SH-SY5Y (cell line): Measurements from ENCODE around the gene AOPEP.

Experiments
- GATA2 ChIP-seq: IDR thresholded peaks from 2 replicates; pipeline ENCODE4 v1.6.1; 2011; ENCODE audit warnings: mild to moderate bottlenecking, low read depth, low read length
- GATA3 ChIP-seq: IDR thresholded peaks from 2 replicates; pipeline ENCODE4 v1.6.1; 2011; ENCODE audit warnings: low read depth, mild to moderate bottlenecking, low read length, moderate library complexity

Gene AOPEP

GRCh38 chr9:94997727-94998126, 271.2 kb downstream of the AOPEP start:
- no peak for TF ChIP-seq GATA2
- no peak for TF ChIP-seq GATA3

- TF ChIP-seq GATA3 (no peak), GATA2 (no peak)
These were observed 273.3 kb downstream of the AOPEP start for GRCh38 chr9:94999832-95000231.

- TF ChIP-seq GATA2 (no peak), GATA3 (no peak)
These were observed 274.3 kb downstream of the AOPEP start for GRCh38 chr9:95000821-95001220.

DNA sequence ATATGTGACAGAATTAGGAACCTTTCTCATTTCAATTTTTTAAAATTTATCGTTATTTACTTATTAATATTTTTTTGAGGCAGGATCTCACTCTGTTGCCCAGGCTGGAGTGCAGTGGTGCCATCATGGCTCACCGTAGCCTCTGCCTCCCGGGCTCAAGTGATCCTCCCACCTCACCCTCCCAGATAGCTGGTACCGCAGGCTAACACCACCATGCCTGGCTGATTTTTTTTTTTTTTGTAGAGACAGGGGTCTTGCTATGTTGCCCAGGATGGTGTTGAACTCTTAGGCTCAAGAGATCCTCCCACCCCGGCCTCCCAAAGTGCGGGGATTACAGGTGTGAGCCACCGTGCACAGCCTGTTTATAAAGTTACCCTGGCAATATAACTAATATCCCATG, 275.2 kb downstream of the AOPEP start:
- no peak for TF ChIP-seq GATA3
- no peak for TF ChIP-seq GATA2

- no peak for TF ChIP-seq GATA3
- no peak for TF ChIP-seq GATA2
These were observed 277.4 kb downstream of the AOPEP start for GRCh38 chr9:95003689-95004410.

DNA sequence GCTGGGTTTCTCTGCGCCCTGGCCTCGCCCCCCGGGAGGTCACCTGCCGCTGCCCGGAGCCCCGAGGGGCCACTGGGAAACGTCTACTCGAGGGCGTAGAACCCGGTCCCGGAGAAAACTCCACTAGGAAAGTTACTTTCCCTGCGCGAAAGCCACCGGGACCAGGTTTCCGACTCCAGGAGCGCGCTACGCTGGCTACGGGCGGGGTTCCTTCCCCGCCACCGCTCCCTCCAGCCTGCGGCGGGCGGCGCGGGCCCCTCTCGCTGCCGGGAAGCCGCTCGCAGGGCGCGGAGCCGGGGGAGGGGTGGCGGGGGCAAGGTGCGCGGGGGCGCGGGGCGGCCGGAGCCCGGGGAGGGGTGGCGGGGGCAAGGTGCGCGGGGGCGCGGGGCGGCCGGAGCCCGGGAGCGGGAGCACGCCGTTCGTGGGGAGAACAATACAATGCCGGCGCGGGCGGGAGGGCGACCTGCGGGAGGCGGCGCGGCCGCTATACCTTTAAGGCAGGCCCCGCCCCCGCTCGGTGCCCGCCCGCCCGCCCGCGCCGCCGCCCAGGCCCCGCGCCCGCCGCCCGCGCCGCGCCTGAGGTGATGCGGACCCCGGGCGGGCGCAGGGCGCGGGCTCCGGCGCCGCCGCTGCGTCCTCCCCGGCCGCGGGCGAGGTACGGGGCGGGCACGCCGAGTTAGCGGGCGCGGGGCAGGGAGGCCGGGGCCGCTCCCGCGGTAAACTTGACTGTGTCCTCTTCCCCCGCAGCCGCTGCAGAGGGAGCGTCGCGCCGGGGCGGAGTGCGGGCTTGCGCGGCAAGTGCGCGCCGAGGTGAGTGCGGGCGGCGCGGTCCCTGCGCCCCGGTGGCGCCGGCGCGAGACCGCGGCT, 278.1 kb downstream of the AOPEP start:
- no peak for TF ChIP-seq GATA3
- no peak for TF ChIP-seq GATA2

DNA sequence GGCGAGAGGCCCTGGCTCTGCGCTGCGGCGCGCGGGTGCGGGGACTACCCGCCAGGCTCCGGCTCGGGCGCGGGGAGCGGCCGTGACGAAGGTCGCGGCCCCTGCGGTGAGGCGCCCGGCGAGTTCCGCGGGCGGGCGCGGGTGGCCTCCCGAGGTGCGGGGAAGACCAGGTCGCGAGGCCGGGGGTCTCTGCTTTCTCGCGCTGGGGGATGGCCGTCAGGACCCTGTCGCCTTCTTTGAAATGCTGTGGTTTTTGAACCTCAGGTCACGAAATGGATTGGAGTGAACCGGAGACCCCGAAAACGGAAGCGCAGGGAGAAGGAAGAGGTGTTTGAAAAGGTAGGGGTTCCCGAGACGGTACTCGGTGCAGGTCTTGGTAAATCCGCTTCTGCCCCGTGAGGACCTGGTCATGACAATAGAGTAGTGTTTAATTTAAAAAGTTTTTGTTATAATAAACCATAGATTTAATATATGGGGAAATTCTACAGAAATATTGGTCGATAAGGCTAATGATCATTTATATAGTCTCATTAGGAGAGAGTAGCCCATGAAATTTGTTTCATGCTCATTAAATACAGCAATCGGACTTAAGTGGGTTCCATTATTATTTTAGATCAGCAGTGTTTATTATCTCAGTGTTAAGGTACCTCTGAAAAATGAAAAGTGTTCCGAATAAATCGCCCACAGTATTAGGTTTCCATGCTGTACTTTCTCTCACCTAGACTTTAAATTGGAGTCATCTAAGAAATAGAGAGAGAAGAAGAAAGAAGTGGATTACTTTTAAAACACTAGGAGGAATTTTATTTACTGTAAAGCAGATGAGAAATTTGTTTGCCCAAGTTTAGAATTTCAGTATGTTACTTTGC, 279.0 kb downstream of the AOPEP start:
- TF ChIP-seq GATA3 (no peak), GATA2 (no peak)

DNA sequence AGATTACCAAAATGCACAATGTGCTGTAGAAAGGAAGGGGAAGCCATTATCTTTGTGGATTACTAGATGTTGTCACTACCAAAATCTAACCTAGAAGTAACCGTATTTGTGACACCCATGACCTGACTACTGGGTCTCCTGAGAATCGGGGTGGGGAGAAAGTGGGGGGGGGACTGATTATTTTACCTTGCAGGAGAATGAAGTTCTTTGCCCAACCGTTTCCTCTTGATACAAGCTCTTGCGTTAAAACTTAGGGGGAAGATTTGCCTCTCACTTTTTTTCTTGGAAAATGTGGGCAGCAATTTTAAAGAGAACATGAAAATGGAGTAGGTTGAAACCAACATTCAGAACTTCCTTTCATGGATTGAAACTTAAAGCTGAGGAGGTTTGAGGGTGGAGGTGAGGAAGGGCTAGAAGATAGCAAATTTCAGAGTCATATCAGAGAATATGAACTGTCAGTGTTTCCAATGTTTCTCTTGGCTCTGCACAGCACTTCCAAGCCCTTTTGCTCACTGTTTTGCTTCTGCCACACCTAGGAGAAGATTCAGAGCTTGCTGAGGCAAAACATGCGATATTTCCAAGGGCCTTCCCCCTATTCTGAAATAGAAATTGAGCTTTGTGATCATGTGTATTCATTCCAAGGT, 280.8 kb downstream of the AOPEP start:
- TF ChIP-seq GATA2, result no peak
- TF ChIP-seq GATA3, result no peak

DNA sequence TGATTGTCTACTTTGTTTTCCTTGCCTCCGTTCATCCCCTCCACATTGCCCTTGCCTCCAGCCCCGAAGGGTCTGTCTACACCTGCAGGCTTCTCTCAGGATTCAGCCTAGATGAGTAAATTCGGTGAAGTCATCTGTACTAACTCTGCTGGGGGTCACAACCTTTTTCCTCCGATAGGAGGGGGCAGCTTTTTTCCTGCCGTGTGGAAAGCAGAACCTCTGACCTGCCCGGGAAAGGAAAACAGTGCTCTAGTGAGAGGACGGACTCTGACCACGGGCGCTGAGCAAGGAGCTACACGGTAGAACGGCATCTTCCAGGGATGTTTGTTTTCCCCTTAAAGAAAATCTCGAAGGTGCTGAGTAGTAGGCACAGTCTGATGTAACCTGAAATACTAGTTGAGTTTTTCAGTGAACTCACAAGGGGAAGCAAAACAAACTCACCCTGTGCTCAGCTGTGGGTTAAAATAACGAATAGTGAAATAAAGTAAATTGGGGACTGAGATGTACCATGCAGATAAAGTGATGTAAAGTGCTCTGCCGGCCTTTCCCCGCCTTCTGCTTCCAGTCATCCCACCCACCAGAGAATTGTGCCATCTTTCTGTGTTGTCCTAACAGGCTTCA, 281.8 kb downstream of the AOPEP start:
- TF ChIP-seq GATA2, result peak; percentile 69; the same call in 1 of the 2 replicates
- TF ChIP-seq GATA3, result no peak

DNA sequence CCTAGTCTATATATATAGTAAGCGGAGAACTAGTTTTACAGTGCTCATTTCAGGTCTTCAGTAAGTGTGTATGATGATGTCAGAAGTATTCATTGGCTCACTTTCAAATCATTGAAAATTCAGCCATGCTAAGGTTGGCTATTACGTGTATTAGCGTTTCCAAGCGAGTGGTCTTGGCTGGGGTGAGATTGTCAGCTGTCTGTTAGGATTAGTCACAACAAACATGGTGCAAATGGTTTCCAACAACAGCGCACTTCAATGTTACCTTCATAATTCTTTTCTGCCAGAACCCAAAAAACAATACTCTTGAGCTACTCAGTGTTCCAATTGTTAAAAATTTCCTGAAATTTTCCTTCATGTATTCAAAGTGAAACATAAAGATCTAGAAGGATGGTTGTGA, 283.0 kb downstream of the AOPEP start:
- TF ChIP-seq GATA3, result no peak
- TF ChIP-seq GATA2, result no peak

DNA sequence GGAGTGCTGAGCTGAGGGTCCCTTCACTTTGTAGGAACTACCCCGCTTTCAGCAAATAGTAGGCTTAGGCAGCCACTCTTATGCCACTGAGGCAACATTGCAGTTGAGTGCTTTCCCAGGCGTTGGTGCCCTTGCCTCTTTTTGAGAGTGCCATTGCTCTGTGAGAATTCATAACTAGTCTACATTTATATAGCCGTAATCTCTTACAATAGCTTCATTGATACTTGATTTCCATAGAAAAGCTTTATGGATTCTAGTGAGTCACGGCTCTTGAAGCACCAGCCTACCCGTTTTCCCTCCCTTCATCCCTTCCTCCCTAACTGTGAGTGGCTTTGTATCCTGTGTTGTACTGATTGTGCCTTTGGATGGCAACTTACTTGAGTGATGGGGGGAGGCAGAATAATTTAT, 283.9 kb downstream of the AOPEP start:
- no peak for TF ChIP-seq GATA2

DNA sequence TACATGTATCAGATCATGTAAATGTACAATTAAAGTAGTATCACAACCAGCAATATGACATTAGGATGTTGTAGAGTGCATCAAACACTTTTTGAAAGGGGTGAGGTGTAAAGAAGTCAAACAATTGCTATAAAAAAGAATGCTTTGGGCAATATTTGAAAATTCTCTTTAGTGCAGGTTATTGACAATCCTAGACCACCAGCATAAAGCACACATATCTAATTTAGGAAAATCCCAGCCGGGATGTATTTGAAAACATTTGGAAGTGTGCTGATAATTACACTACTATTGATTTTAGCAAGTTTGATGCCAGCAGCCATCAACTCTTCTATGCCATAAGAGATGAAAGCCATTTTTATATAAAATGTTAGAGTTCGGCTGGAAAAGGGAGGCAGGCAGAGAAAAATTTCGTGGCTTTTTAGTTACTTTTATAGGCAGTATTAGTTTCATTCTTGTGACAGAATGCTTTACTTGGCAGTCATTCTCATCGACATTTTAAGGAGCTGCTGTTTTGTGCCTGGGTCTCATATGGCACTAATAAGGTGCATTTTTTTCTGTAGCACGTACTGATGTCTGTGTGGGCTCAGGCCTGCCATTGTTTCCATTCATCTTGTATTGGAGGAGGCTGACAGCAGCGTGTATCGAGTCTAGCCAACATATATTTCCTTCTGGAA, 285.7 kb downstream of the AOPEP start:
- TF ChIP-seq GATA2 (no peak), GATA3 (no peak)

DNA sequence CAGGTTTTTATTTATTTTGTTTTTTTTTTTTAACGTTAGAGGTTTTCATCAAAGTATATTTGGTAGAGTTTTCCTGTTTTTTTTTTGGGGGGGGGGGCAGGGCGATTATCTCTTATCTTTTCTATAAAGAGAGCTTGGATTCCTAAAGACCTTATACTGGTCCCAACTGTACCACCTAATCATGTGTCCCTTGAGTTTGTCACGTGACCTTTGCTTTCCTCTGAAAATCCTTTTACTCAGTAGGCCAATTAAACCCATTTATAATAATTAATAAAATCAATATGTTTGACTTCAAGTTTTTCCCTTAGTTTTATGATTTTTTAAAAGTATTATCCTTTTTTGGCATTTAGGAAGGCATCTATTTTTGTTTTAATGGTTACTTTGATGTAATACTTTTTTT, 286.4 kb downstream of the AOPEP start:
- TF ChIP-seq GATA2 (no peak), GATA3 (no peak)

GRCh38 chr9:95014917-95015316, 288.4 kb downstream of the AOPEP start:
- TF ChIP-seq GATA2 (peak; percentile 24; the same call in 1 of the 2 replicates), GATA3 (0 out of 2 replicates have a peak, but pooled peaks have one; percentile 44)

DNA sequence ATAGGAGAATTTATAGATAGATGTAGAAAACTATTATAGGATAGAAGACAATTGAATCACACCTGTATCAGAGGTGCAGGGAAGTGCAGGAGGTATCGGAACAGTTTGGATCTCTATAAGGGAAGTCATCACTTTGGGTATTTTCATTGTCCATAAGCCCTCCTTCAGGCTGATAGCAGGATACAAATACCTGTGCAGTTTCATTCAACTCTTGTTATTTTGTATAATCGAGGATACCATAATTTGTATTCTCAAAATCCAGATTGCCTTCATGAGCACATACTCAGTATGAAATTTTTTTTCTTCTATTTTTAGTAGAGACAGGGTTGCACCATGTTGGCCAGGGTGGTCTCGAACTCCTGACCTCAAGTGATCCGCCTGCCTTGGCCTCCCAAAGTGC, 289.1 kb downstream of the AOPEP start:
- TF ChIP-seq GATA2, result no peak
- TF ChIP-seq GATA3, result no peak
